Neural progenitor cell (in vitro differentiated cells): Measurements from ENCODE around the gene NCS1.

Experiments
- CTCF ChIP-seq: fragments of 200-600 bp; sonication (generic); IDR thresholded peaks from 2 replicates; pipeline ENCODE4 v1.5.1; 2017; ENCODE audit warnings: antibody characterized with exemption, mild to moderate bottlenecking
- EZH2 ChIP-seq: fragments of 200-600 bp; sonication (generic); IDR thresholded peaks from 2 replicates; pipeline ENCODE4 v1.6.1; 2017; ENCODE audit warnings: antibody characterized with exemption, mild to moderate bottlenecking, moderate library complexity
- EZH2phosphoT487 ChIP-seq: fragments of 200-600 bp; sonication (generic); IDR thresholded peaks from 2 replicates; pipeline ENCODE4 v1.6.1; 2017; ENCODE audit warnings: antibody characterized with exemption

- TF ChIP-seq CTCF (no peak), EZH2phosphoT487 (no peak), EZH2 (no peak)
Measured at GRCh38 chr9:130246126-130246525, 73.9 kb downstream of the NCS1 start.
